GM18505 (cell line): ENCODE results near the gene LRRC55.

Experiments
- ATAC-seq: cut with Tn5 transposase; IDR thresholded peaks from one replicate; pipeline ENCODE4 v1.9.1; 2021; ENCODE audit not compliant: unreplicated experiment
- POLR2A ChIP-seq: IDR thresholded peaks from 4 replicates; pipeline ENCODE4 v1.6.1; 2011; ENCODE audit warnings: borderline replicate concordance; ENCODE audit not compliant: insufficient read depth, insufficient read length; ENCODE audit errors: extremely low read depth

The LRRC55 gene

DNA sequence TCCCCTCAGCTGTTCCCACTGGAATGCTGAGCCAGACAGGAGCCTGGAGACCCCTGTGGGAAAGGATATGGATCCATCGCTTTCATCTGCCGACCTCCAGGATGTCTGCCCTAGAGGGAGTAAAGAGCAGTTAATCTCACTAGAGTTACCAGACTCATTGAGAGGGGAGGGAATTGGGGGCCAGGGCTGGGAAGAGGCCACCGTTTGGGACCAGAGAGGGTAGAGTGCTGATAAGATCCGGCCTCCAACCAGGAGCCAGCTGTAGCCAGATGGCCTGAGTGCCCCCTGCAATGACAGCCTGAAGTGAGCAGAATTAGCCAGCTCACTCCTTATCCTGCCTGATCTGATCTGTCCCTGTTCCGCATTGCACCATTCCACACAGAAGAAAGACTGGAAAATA lies 59.0 kb downstream of the LRRC55 start:
- no peak for TF ChIP-seq POLR2A
- no peak for ATAC-seq
